SKM-1 (cell line): ENCODE results near the gene MPRIP.

Experiments
- DNase-seq: peaks from one replicate; lab custom pipeline; 2025; ENCODE audit not compliant: unreplicated experiment; lab: John Stamatoyannopoulos, UW

The MPRIP gene

GRCh38 chr17:17066021-17066420, 23.8 kb downstream of the MPRIP start:
- DNase-seq: no peak

GRCh38 chr17:17067257-17067656, 25.0 kb downstream of the MPRIP start:
- DNase-seq: no peak

GRCh38 chr17:17069849-17070248, 27.6 kb downstream of the MPRIP start:
- no peak for DNase-seq

GRCh38 chr17:17070931-17071330, 28.7 kb downstream of the MPRIP start:
- no peak for DNase-seq

- no peak for DNase-seq
Observed at GRCh38 chr17:17071531-17072360, 29.5 kb downstream of the MPRIP start.

- DNase-seq: no peak
Observed at GRCh38 chr17:17072546-17072945, 30.3 kb downstream of the MPRIP start.

GRCh38 chr17:17073030-17073564, 30.8 kb downstream of the MPRIP start:
- DNase-seq: no peak

GRCh38 chr17:17073581-17074403, 31.5 kb downstream of the MPRIP start:
- no peak for DNase-seq

- DNase-seq: no peak
Observed at GRCh38 chr17:17075125-17075781, 33.0 kb downstream of the MPRIP start.

GRCh38 chr17:17076066-17076465, 33.8 kb downstream of the MPRIP start:
- DNase-seq: no peak

- DNase-seq: no peak
Observed at GRCh38 chr17:17077101-17077500, 34.8 kb downstream of the MPRIP start.

- DNase-seq: no peak
Observed at GRCh38 chr17:17077861-17078732, 35.8 kb downstream of the MPRIP start.

GRCh38 chr17:17078832-17079231, 36.6 kb downstream of the MPRIP start:
- no peak for DNase-seq

- no peak for DNase-seq
Observed at GRCh38 chr17:17079336-17079735, 37.1 kb downstream of the MPRIP start.

GRCh38 chr17:17079761-17080160, 37.5 kb downstream of the MPRIP start:
- DNase-seq: no peak

- no peak for DNase-seq
Observed at GRCh38 chr17:17080181-17080631, 37.9 kb downstream of the MPRIP start.

- no peak for DNase-seq
Observed at GRCh38 chr17:17080781-17081180, 38.5 kb downstream of the MPRIP start.

GRCh38 chr17:17081304-17081940, 39.2 kb downstream of the MPRIP start:
- no peak for DNase-seq

- DNase-seq: no peak
Observed at GRCh38 chr17:17082878-17083277, 40.6 kb downstream of the MPRIP start.

- no peak for DNase-seq
Observed at GRCh38 chr17:17084317-17084835, 42.1 kb downstream of the MPRIP start.
